NCI-H2227 treated with DMSO at 0.1 percent for 48 hours (cell line): ENCODE results near the gene CALHM3.
A peak's percentile ranks its signal among the peaks of the same experiment; 100 is the strongest.

Source experiments
- DNase-seq: peaks from one replicate; lab custom pipeline; 2025; lab: John Stamatoyannopoulos, UW

Gene CALHM3

DNA sequence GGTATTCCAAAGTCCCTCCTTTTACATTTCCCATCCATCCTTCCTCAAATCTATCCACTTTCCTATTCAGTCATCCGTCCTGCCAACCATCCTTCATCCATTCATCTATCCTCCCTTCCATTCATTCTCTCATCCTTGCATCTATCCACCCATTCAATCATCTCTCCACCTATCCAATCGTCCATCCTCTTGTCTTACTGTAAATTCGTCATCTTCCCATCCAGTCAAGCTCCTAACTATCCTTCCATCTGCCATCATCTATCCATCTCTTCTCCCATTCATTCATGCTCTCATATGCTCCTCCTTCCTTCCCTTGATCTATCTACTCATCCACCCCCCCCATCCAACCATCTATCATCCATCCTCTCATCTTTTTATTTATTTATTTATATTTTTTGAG, 5.0 kb downstream of the CALHM3 start:
- DNase-seq: no peak

DNA sequence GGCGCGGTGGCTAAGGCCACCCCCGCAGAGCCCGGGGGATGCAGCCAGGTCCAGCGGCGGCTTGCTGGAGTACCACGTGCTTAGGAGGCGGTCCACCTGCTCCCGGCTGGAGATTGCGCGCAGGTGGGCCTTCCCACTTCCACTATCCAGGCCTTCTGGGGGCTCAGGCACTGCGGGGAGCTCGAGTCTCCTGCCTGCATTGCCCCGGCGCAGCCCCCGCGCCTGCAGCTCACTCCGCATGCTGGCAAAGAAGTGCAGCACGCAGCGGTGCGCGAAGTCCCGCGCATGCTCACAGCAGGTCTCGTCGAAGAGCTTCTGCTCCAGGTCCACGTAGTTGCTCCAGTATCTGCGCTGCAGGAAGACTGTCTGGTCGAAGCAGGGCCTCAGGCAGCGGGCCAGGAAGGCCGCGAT, 5.8 kb downstream of the CALHM3 start:
- no peak for DNase-seq

DNA sequence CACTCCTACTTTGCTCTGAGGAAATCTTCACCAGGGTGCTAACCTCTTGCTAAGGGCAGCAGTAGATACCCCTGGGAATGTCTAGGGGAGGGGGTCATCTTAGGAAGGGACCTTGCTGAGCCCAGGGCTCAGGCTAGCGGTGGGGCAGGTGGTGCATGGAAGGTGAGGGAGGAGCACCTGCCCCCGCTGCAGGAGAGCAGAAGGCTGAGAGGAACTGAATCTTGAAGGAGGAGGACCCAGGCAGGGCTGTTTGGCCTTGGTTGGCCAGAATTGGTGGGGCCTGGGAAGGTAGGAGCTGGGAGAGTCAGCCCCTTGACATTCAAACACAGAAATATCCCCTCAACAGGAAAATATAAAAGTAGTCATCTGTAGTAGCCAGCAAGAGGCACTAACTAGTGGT, 7.0 kb downstream of the CALHM3 start:
- DNase-seq: no peak

DNA sequence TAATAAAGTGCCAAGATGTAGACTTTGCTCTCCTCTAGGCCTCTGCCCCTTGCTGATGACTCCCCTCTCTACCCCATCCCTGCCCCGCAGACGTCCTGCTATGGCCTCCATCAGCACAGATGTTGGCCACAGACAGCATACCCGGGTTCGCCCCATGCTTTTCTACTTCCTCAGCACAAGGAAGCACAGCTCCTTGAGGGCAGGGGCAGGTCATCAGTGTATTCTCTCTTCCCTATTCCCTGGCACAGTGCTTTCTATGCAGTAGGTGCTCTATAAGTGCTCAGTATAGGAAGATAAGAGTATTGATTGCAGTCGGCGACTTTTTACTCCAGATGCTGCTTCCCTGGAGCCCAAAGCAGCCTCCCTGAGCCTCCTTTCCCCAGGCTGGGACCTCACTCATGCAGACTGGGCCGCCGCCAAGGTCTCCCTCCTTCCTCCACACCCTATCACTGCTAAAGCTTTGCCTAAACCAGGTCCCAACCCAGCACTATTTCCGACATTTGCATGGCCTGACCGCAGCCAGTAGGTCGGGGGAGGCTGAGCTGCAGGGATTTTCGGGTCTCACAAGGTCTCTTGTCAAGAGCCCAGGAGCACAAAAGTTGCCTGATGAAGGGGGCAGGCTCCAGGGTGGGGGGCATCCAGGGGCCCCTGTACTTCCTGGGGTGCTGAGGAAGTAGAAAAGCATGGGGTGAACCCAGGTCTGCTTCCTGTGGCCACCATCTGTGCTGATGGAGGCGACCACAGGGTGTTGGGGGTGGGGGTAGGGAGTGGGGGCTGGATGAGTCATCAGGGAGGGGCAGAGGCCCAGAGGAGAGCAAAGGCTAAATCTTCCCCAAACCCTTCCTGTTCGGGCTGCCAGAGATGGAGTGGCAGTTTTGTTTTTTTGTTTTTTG, 8.0 kb downstream of the CALHM3 start:
- DNase-seq: no peak

DNA sequence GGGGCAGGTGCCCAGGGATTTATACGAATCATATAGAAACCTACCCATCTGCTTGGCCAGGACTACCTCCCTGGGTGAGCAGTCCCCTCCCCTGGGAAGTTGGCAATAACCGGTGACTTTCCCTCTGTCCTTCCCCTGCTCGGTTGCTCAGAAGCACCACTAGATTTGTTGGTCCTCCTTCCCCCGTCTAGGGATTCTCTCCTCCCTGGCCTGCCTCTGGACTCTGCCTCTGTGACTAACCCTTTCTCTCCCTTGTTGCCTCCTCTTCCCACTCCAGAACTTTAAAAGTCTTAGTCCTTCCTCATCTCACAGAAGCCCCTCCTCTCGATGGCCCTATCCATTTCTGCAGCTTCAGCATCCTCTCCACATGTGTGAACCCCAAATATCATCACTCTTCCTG, 9.8 kb downstream of the CALHM3 start:
- DNase-seq: no peak

DNA sequence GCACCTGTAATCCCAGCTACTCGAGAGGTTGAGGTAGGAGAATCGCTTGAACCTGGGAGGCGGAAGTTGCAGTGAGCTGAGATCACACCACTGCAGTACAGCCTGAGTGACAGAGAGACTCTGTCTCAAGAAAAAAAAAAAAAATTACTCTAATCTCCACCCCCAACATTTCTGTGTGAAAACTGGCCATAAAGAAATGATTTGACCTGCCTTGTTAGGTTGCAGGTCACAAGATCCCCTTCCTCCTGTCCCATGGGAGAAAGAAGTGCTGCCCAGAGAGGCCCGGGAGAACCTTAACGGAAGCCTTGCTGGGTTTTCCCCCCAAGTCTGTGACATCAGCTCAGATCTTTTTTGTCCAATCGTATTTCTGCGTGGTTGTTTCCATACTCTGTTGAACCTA, 11.6 kb downstream of the CALHM3 start:
- DNase-seq: no peak

DNA sequence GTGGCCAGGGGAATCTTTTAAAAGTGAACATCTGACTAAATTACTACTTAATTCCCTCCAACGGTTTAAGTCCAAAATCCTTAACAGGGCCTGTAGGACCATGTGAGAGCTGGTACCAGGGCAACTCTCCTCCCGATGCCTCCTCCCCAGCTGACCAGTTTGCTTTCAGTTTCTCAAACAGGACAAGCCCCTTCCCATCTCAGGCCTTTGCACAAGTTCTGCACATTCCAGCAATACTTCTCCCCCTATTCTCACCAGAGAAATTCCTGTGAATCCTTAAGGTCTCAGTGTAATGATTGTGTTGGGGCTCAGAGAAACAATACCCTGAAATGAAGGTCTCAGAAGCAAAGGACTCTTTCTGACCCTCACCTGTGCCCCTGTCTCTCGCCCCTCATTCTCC, 12.3 kb downstream of the CALHM3 start:
- no peak for DNase-seq

DNA sequence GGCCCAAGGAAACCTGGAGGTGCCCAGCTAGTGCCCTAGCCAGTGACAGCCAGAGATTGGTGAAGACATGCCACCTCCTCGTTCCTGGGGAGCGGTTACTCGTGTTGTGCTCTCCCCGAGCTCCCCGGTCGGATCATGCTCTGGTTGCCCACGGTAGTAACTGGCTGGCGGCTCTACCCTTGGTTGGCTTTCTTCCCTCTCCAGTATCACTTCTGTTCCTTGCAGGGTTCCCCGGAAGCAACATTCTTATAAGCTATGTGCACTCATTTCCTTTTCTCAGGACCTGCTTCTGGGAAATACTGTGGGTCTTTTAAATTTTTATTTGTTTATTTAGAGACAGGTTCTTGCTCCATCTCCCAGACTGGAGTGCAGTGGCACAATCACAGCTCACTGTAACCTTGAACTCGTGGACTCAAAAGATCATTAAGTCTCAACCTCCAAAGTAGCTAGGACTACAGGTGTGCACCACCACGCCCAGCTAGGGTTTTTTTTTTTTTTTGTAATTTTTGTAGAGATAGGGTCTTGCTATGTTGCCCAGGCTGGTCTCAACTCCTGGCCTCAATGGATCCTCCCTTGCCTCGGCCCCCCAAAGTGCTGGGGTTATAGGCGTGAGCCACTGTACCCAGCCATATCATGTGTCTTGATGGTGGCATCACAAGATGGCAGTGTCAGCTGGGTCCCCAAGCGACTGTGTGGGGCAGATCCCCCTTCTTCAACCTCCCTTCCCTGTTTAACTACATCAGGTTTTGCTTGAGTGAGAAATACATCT, 13.4 kb downstream of the CALHM3 start:
- DNase-seq: no peak

DNA sequence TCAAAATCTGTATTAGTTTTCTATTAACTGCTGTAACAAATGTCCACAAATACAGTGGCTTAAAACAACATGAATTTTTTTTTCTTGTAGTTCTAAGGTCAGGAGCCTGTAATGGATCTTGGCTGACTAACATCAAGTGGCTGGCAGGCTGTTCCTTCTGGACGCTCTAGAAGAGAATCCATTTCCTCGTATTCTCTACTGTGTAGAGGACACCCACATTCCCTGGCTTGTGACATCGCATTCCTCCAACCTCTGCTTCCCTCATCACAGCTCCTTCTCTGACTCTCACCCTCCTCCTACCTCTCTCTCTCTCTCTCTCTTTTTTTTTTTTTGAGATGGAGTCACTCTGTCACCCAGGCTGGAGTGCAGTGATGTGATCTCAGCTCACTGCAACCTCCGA, 15.5 kb downstream of the CALHM3 start:
- no peak for DNase-seq

DNA sequence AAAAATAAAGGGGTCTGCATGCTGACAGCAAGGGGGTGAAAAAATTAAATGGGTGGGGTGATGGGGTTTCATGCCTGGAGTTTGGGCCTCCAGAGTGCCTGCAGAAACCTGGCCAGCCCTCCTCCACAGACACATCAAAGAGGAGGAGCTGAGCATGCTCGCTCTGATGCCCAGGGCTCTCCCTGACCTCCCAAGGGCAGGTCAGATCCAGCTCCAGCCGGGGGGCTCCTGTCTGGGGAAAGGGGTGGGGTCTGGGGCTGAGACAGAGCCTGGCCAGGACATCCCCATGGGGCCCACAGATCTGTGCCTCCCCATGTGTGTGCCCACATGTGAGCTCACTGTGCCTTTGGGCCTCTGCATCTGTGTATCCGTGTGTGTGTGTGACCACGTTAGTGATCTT, 19.4 kb downstream of the CALHM3 start:
- no peak for DNase-seq

DNA sequence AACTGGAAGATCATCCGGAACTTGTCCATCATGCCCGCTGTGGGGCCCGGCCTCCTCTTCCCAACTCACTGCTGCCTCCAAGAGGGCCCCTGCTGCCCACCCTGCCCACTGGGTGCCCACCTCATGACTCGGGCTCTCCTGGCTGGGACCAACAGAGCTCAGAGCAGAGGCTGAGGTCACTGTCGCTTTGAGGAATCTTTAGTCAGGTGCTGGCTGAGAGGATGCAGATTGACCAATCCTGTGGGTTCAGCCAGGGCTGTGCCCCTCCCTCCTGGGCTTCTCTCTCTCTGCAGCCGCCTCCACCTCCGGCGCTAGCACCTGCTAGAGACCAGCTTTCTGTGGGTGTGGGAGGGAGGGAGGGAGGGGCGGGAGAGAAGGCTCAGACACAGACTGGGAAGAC, 20.3 kb downstream of the CALHM3 start, which contains the start of gene CALHM1:
CALHM1 (minus strand) TSS at position 181 of the 400 bp plus-strand sequence; CDS start at position 32, 149 bp downstream.
- DNase-seq: peak; percentile 4

DNA sequence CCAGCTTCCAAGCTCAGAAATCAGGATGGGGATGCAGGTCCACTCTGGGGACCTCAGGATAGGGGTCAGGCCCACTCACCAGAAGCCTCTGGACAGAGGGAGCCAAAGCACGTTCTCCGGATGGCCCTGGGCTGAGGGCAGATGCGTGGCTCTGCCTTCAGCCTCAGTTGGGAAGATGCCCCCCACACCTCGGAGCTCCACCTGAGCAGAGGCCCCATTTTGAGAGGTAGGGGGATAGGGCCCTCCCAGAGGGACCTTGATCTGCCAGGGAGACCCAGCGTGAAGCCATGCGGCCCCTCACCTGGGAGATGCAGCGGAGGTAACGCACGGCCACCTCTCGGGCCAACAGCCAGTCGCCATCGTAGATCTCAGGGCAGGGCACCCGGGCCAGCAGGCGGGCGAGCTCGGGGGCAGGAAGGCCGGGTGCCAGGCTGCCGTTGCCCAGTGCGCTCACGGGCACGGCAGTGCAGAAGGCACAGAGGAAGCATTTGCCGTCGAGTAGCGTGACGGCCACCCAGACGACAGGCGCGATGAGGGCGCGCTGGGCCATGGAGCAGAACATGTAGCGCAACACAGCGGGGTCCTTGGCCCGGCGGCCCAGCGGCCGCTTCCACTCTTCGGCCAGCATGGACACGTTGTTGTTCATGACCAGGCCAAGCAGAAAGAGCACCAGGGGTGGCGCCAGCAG, 21.0 kb downstream of the CALHM3 start:
- no peak for DNase-seq

DNA sequence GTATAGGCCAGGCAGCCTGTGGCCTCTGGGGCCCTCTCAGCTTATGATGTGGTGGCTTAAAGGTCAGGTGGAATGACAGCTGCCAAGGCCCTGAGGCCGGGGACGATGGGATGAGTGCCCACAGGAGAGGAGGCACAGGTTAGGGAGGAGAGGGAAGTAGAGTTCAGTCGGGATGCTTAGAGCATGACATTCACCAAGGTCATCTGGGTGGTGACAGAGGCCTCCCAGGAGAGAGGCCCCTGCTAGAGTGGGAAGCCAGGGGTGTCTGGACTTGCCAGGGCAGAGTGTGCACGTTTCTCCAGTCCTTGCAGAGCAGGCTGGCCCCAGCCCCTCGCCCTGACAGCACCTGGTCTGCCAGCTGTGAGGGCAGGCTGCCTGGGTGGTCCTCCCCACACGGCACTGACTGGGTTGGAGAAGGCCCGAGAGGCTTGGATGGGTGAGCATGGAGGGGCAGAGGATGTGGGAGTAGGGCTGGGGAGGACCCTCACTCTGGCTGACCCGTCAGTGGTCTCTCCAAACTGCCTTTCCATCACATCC, 21.8 kb downstream of the CALHM3 start:
- no peak for DNase-seq

DNA sequence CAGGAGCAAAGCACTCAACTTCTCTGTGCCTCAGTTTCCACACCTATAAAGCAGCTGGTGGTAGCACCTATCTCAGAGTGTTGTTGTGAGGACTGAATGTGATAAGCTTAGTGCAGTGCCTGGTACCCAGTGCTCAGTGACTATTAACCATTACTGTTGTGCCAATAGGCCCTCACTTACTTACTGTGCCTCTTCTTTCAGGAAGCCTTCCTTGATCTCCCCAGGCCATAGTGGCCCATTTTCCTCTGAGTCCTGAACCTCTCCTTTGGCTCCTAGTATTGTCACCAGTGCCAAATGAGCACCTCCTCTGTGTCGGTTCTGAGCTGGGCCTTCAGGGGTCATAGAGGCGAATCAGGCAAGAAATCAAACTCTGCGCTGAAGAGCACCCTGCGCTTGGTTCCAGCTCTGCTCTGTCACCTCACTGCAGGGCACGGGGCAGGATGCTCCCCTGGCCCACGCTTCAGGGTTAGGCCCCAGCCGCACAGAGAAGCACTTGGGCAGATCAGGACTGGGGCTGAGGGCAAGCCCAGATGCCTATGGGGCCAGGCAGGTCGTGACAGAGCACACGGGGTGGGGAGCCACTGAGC, 22.9 kb downstream of the CALHM3 start:
- DNase-seq: no peak

DNA sequence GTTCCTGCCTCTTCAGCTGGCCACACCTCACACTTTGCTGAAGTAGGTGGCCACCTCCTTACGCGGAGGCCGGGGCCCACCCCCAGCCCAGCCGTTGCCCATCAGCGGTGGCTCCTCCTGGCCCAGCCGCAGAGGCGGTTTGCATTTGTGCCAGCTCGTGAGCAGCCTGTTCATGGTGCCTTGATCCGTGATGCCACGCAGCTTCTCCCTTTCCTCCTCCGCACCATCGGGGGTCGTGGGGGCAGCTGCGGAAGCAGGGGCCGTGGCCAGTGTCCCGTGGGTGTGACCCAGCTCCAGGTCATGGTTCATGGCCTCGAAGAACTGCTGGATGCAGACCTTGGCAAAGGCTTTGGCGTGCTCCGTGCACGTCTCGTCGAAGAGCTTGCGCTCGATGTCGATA, 23.8 kb downstream of the CALHM3 start:
- DNase-seq: no peak

DNA sequence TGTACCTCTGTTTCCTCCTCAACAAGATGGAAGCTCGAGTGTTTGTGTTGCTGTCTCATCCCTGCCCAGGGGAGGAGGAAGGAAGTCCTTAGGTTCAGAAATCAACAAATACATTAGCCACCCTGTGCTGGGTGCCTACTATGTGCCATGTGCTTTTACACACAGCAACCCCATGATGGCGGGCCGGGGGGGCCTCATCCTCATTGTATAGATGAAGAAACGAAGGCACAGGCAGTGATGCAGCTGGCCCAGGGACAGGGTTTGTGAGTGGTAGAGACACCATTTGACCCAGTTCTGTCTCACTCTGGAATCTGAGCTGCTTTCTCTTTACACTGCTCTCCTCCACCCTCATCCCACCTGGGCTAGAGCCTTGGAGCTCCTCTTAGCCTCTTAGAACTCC, 25.0 kb downstream of the CALHM3 start:
- DNase-seq: no peak

DNA sequence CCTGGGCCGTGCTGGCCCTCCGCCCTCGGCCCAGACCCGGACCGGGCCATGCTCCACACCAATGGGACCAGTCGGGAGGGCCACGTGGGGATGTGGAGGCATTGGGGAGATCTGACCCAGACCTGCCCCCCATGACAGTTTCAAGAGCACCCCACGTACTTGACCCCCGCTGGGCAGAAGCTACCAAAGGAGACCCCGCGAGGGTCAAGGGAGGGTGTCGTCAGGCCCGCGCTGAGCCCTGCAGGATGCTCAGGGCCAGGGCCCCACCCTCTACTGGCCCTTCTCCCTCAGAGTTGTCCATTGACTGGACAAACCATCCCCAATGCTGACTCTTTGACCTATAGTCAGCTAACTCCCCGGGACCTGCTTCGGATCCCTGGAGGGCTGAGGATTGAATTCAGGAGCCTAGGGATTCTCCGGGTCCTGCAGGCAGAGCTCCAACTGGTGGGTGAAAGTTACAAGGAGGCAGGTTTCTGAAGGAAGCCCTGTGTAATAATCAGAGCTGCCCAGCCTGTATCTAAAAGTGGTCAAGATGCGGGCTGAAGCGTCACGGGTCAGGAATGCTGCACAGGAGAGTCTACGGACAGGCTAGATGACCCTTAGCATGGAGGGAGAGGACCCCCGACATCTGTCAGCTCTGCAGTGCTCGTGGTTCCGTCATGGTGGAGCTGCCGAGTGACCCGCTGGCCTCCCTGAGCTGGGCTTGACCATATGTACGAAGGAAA, 26.4 kb downstream of the CALHM3 start:
- no peak for DNase-seq

DNA sequence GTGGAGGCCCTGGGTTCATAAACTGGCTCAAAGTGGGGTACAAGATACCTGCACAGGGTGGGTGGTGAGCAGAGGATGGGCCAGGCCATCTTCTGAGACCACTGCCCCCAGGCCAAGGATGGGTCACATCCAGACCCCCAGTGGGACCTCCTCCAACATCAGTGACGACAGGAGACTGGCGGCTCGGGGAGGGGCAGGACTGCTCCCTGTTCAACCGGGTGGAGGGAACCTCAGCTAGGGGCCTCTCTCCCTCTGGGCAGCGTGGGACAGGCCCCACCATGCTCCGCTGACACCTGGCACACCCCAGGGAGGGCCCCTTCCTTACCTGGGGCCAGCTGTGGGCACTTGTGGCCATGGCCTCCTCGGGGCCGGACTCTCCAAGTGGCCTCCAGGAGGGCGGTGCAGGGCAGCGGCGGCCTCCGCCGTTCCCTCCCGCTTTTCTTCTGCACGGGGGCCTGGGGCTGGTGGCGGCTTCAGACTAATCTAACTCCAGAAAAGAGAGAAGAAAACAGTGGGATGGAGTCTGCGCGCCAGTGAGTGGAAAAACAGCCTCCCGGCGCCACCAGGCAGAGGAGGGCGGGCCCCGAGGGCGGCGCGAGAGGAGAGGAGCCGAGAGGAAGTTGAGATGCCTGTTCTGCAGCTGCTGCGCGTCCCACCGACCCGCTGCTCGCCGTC, 27.1 kb downstream of the CALHM3 start, which contains the start of gene CALHM2:
CALHM2 (minus strand) TSS at position 540 of the 675 bp plus-strand sequence. CDS start 2,429 bp downstream, outside the sequence.
- DNase-seq: peak; percentile 57

DNA sequence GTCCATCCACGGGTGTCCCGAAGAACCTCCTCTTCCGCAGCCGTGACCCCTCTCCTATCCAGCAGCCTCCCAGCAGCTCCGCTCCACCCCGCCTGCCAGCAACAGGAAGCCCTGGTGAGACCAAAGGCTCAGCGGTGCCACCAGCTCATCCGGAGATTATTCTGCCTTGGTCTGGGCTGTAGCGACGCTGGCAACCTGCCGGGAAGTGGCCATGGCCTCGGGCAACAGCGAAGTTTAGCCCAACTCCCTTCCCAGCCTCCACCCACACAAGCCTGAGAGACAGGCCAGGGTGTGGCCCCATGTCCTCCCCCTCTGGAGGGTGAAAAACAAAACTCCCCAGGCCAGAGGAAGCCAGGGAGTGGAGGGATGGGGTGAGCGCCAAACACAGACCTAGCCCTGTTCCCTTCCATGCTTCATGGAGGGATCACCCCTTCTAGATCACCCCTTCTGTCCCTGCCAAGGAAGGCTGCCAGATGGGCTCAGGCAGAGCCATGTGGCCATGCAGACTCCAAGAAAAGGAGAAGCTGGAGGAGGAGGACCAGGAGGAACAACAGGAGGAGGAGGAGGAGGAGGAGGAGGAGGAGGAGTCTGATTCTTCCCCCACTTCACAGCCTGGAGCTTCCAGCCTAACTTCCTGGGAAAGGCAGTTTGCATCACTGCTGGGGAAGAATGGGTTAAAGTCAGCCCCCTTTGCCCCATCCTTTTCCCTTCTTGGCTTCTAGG, 27.8 kb downstream of the CALHM3 start:
- DNase-seq: no peak

DNA sequence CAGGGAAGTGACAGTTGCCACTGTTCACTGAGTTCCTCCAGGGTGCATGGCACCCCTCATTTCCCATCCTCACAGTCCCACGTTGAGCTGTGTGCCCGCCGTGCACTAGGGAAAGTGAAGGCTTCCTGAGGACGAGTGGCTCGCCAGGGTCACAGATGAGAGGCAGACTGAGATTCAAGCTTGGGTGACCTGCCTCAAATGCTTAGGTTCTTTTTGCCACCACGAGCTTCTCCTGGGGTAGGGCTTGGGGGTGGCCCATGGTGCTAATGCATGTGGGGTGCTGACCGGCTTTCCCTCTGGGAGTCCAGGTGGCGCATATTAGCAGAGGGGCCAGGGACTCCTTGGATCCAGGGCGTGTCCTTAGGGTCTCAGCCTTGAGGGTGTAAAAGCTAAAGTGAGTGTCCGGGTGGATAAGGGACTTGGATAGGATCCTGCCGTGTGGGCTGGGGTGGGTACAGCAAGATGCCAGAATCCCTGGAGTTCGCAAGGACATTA, 28.8 kb downstream of the CALHM3 start:
- no peak for DNase-seq
